AG04449 (cell line): Measurements from ENCODE around the gene ITGA11.

ENCODE experiments used
- CTCF ChIA-PET: fragments of 350-600 bp; formaldehyde crosslinking; extraction: SDS; loops from one replicate; lab custom pipeline; 2021; ENCODE audit warnings: antibody characterized with exemption; lab: Yijun Ruan, JAX
- POLR2A ChIA-PET: fragments of 400-600, 350-600 bp; formaldehyde crosslinking; extraction: SDS; loops from one replicate; lab custom pipeline; 2020; ENCODE audit warnings: antibody characterized with exemption, inconsistent platforms; lab: Yijun Ruan, JAX
- DNase-seq: peaks from one replicate; pipeline ENCODE4 v3.0.0-alpha.2; 2010; ENCODE audit warnings: low read depth, low spot score
- H3K4me3 ChIP-seq: 2 replicates; pipeline ENCODE4 v1.5.1; 2011; ENCODE audit warnings: low read depth, mild to moderate bottlenecking, control low read depth, low read length
- TF ChIP-seq, protein P1 (sequence below): IDR thresholded peaks from one replicate; pipeline ENCODE4 v1.5.1; 2011; ENCODE audit warnings: mild to moderate bottlenecking, moderate library complexity, low read length, control low read depth, inconsistent platforms; ENCODE audit not compliant: insufficient read depth; ENCODE audit errors: missing control alignments

The ITGA11 gene

DNA sequence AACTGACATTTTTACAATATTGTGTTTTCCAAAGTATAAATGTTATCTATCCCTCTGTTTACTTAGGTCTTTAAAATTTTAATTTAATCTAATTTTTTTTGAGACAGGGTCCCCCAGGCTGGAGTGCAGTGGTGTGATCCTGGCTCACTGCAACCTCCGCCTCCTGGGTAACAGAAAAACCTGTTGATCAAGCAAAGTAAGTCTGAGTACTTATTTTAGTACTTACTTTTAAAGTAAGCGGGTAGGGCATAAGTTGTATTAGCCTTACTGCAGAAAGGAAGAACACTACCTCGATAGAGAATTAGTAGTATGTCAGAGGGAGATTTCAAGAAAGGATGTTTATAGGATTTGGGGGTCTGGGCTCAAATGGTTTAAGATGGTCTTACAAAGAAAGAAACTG lies 166.3 kb downstream of the ITGA11 start:
- DNase-seq: no peak
- POLR2A ChIA-PET: no interaction called here
- no peak overlapping the region for H3K4me3 ChIP-seq
- TF ChIP-seq, protein P1, sequence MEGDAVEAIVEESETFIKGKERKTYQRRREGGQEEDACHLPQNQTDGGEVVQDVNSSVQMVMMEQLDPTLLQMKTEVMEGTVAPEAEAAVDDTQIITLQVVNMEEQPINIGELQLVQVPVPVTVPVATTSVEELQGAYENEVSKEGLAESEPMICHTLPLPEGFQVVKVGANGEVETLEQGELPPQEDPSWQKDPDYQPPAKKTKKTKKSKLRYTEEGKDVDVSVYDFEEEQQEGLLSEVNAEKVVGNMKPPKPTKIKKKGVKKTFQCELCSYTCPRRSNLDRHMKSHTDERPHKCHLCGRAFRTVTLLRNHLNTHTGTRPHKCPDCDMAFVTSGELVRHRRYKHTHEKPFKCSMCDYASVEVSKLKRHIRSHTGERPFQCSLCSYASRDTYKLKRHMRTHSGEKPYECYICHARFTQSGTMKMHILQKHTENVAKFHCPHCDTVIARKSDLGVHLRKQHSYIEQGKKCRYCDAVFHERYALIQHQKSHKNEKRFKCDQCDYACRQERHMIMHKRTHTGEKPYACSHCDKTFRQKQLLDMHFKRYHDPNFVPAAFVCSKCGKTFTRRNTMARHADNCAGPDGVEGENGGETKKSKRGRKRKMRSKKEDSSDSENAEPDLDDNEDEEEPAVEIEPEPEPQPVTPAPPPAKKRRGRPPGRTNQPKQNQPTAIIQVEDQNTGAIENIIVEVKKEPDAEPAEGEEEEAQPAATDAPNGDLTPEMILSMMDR: no peak
- CTCF ChIA-PET: interaction anchor here (3.5 kb wide), 1 partner anchor 12 kb away, joined by 14 read pairs; no protein-coding TSS in a partner anchor

DNA sequence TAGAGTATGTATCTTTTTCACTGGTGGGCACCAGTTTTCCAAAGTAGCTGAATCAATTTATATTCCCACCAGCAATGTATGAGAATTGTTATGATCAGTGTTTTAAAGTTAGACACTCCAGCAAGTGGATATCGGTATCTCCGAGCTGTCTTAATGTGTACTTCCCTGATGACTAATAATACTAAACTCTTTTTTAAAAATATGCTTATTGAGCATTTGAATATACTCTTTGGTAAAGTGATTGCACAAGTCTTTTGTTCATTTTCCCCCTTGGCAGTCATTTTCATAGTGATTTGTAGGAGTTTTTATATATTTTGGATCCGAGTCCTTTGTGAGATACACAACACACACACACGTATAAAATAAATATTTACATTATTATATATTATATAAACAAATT lies 166.9 kb downstream of the ITGA11 start:
- CTCF ChIA-PET: interaction anchor here (0.6 to 3.5 kb wide), 2 partner anchors 12 to 457 kb away, joined by 3 to 14 read pairs; no protein-coding TSS in a partner anchor
- DNase-seq: no peak
- H3K4me3 ChIP-seq: no peak overlapping the region
- POLR2A ChIA-PET: no interaction called here
- TF ChIP-seq, protein P1: no peak

DNA sequence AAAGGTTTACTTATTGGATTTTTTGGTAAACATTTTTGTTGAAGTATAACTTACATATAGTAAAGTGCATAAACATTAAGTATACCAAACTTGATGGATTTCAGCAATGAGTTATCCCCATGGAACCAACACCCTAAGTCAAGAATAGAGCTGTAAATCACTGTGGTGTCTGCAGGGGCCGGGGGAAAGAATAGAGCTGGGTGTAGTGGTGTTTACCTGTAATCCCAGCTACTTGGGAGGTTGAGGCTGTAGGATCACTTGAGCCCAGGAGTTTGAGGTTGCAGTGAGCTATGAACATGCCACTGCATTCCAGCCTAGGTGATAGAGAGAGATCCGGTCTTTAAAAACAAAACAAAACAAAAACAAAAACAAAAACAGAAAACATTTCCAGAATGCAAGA lies 167.7 kb downstream of the ITGA11 start:
- CTCF ChIA-PET: interaction anchor here (3.5 kb wide), 1 partner anchor 11 kb away, joined by 14 read pairs; no protein-coding TSS in a partner anchor
- no peak overlapping the region for H3K4me3 ChIP-seq
- TF ChIP-seq, protein P1: no peak
- POLR2A ChIA-PET: no interaction called here
- no peak for DNase-seq

DNA sequence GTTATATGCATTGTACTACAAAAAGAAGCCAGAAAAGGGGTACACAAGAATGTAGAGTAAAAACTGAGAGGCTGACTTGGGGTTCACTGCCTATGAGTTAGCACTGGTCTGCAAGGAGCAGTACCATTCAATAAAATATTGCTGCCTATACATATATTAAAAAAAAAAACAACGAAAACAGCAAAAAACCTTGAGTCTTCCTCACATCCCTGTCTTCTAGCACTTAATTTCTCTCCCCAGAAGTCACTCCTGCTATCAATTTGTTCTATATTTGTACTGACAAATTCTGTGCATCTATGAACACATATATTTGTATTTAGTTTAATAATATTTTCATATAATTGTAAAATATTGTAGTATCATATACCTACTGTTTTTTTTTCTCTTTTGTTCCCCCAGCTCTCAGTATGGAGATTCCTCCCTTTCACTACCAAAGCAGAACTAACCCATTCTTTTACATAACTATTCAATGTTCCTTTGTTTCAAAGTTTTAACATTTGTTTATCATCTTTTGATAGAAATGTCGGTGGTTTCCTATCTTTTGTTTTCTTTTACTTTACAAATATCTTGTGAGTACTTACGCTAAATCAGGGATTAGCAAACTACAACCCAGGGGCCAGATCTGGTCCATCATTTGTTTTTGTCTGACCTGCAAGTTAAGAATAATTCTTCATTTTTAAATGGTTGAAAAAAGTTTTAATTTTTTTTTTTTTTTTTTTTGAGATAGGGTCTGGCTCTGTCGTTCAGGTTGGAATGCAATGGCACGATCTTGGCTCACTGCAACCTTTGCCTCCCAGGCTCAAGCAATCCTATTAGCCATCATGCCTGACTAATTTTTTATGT lies 169.2 kb downstream of the ITGA11 start:
- DNase-seq: no peak
- no peak overlapping the region for H3K4me3 ChIP-seq
- ChIA-PET CTCF (interaction anchor here (1.0 to 3.5 kb wide), 4 partner anchors 9 to 290 kb away, joined by 3 to 14 read pairs (median 8); no protein-coding TSS in a partner anchor), POLR2A (no interaction called here)
- TF ChIP-seq, protein P1: no peak

DNA sequence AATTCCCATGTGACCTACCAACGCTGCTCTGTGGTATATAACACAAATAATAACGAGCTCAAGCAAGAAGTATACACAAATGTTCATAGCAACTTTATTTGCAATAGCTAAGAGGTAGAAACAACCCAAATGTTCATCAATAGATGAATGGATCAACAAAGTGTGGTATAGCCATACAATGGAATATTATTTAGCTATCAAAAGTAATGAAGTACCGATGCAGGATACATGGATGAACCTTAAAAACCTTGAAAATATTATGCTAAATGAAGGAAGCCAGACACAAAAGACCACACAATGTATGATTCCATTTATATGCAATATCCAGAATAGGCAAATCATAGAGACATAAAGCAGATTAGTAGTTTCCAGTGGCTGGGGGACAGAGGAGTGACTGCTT lies 170.0 kb downstream of the ITGA11 start:
- H3K4me3 ChIP-seq: no peak overlapping the region
- ChIA-PET POLR2A (no interaction called here), CTCF (interaction anchor here (1.0 to 1.5 kb wide), 2 partner anchors 9 to 291 kb away, joined by 3 to 12 read pairs; no protein-coding TSS in a partner anchor)
- TF ChIP-seq, protein P1: no peak
- DNase-seq: no peak

DNA sequence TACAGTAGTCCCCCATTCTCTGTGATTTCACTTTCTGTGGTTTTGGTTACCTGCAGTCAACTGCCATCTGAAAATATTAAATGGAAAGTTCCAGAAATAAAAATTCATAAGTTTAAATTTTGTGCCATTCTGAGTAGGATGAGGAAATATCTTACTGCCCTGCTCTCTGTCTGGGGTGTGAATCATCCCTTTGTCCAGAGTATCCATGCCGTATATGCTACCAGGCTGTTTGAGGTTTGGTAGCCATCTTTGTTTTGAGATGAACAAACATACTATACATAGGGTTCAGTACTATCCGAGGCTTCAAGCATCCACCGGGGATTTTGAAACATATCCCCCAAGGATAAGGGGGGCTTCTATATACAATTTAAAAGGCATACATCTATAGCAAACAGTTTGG lies 170.7 kb downstream of the ITGA11 start:
- ChIA-PET CTCF (interaction anchor here (1.5 kb wide), 1 partner anchor 8 kb away, joined by 12 read pairs; no protein-coding TSS in a partner anchor), POLR2A (no interaction called here)
- DNase-seq: no peak
- no peak overlapping the region for H3K4me3 ChIP-seq
- TF ChIP-seq, protein P1: no peak
